Stomach smooth muscle (tissue), 2 donors: Measurements from ENCODE around the gene SMIM15.
"Not testable (repeated sequence)": the region's sequence is repeated elsewhere in the genome, so short reads cannot be mapped to it uniquely, and the experiment has no call there.

Experiments used
- H3K27ac ChIP-seq: one replicate; pipeline ENCODE4 v1.7.0; 2013; ENCODE audit warnings: mild to moderate bottlenecking, low read length, inconsistent platforms
- H3K27me3 ChIP-seq, 2 donors: one replicate each; pipeline ENCODE4 v1.7.0; 2013; ENCODE audit warnings: low read length in 2 of 2; ENCODE audit not compliant: insufficient read depth in 2 of 2, control insufficient read depth in 1 of 2
- H3K36me3 ChIP-seq, 2 donors: one replicate each; pipeline ENCODE4 v1.7.0; 2013; ENCODE audit warnings: low read length in 2 of 2; ENCODE audit not compliant: control insufficient read depth in 2 of 2, insufficient read depth in 2 of 2
- H3K4me1 ChIP-seq: one replicate; pipeline ENCODE4 v1.7.0; 2013; ENCODE audit warnings: low read length; ENCODE audit not compliant: control insufficient read depth, insufficient read depth
- H3K4me3 ChIP-seq, 2 donors: one replicate each; pipeline ENCODE4 v1.7.0; 2013; ENCODE audit warnings: low read length in 2 of 2
- H3K9ac ChIP-seq, 2 donors: one replicate each; pipeline ENCODE4 v1.7.0; 2013; ENCODE audit warnings: low read length in 2 of 2, mild to moderate bottlenecking in 1 of 2
- H3K9me3 ChIP-seq, 2 donors: one replicate each; pipeline ENCODE4 v1.7.0; 2013; ENCODE audit warnings: low read length in 2 of 2; ENCODE audit not compliant: control insufficient read depth in 2 of 2
- donor health status: healthy.
- donor health status: Pancreatic carcinoma.

Gene SMIM15, protein sequence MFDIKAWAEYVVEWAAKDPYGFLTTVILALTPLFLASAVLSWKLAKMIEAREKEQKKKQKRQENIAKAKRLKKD

DNA sequence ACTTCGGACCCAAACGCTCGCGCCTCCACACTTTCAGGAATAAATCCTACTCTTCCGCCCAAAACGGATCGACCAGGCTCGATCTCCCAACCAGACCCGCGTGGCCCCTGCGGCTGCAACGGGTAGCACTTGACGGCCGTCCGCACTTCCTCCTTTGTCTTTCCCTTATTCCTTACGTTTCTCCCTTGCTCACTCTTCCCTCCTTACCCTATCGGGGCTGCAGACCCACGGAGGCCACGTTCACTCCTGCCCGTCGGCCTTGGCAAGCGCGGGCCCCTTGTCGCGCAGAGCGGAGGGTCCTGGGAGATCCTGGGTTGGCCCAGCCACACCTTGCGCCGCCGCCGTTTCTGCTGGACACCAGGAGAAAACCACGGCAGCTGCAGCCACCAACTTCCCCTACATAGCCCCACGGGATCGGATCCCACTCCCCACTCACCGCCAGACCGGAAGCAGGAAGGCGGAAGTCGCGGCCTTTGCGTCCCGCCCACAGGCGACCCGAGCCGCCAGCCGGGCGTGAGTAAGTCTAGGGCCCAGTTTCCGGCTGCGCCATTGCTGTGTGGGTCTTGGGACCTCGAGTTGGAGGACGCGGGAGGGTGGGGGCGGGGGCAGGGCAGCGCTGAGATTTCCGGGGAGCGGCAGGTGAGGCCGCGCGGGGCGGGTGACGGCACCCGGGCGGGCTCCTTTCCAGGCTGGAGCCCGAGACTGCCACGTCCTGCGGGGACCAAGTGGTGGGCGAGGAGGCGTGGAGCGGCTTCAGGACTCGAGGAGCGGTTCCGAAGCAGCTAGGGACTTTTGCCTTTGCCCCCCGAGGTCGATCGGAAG lies at the start of gene SMIM15:
Gene SMIM15, minus strand, starts transcription at position 459 of the 822 bp plus-strand sequence. CDS start 2,297 bp downstream, outside the sequence.
- peak within 1 kb of the TSS; percentile 87 for H3K27ac ChIP-seq
- H3K9ac ChIP-seq, result peak within 1 kb of the TSS; percentile 94 to 96
- H3K4me1 ChIP-seq, result peaks cover 3% of the 10 kb centered on the region
- H3K9me3 ChIP-seq, result no peaks in the 10 kb centered on the region
- H3K4me3 ChIP-seq, result peak within 1 kb of the TSS; percentile 80 to 99
- peaks cover 5 to 7% of the 10 kb centered on the region in 2 donors for H3K36me3 ChIP-seq
- no peaks in the 10 kb centered on the region for H3K27me3 ChIP-seq

DNA sequence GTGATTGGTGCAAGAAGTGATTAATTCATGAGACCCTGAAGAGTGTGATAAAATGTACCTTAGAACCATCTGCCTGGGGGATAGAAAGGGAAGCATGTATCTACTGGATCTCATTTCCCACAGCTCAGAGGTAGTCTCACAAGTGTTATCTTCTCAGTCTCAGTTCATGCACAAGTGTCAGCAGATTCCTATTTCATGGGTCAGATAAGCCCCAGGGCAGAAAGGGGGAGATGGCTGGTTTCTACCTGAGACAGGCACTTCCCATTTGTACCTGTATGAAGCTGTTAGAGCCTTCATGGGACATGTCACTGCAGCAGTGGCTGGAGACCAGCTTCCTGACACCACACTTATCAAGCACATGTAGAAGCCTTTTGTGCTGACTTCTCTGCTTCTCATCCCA lies 45.6 kb upstream of the SMIM15 start:
- H3K4me1 ChIP-seq, result no peaks in the 10 kb centered on the region
- no peaks in the 10 kb centered on the region for H3K9me3 ChIP-seq
- H3K4me3 ChIP-seq, result no peak overlapping the region
- H3K9ac ChIP-seq, result no peak overlapping the region
- no peaks in the 10 kb centered on the region for H3K36me3 ChIP-seq
- H3K27me3 ChIP-seq, result no peaks in the 10 kb centered on the region
- H3K27ac ChIP-seq, result no peak overlapping the region

DNA sequence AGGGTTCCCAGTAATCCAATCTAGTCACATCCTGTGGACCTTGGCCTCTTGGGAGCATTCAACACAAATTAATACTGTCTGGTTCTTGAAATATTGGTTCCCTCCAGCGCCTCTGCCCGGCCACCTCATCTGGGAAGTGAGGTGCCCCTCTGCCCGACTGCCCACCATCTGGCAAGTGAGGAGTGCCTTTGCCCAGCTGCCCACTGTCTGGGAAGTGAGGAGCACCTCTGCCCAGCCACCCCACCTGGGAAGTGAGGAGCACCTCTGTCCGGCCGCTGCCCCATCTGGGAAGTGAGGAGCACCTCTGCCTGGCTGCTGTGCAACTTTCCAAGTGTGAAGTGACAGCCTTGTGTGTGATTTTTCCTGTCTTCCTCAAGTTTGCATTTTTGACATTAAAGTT lies 42.7 kb upstream of the SMIM15 start:
- Histone ChIP-seq H3K9ac (no peak overlapping the region), H3K36me3 (no peaks in the 10 kb centered on the region), H3K27me3 (no peaks in the 10 kb centered on the region), H3K9me3 (no peaks in the 10 kb centered on the region), H3K4me1 (no peaks in the 10 kb centered on the region), H3K27ac (no peak overlapping the region), H3K4me3 (no peak overlapping the region)

DNA sequence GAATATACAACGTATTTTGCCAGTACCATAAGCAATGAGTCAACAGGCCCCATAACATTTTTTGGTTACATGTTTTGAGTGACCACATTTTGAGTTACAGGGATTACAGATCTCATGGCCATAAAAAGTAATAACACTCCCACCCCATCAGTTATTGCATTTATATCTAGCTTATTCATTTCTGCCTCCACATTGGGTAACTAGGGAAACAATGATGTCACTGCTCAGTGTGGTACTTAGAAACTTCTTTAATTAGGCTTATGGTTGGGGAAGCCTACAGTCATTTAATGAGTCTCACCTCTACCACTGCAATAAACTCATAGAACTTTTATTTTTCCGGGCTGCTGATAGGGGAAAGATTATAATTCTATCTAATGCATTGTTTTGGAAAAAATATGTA lies 39.9 kb upstream of the SMIM15 start:
- no peak overlapping the region for H3K4me3 ChIP-seq
- H3K27me3 ChIP-seq, result no peaks in the 10 kb centered on the region
- peaks cover 0 to 2% of the 10 kb centered on the region in 2 donors for H3K9me3 ChIP-seq
- no peak overlapping the region for H3K27ac ChIP-seq
- no peaks in the 10 kb centered on the region for H3K4me1 ChIP-seq
- H3K9ac ChIP-seq, result no peak overlapping the region
- H3K36me3 ChIP-seq, result no peaks in the 10 kb centered on the region

DNA sequence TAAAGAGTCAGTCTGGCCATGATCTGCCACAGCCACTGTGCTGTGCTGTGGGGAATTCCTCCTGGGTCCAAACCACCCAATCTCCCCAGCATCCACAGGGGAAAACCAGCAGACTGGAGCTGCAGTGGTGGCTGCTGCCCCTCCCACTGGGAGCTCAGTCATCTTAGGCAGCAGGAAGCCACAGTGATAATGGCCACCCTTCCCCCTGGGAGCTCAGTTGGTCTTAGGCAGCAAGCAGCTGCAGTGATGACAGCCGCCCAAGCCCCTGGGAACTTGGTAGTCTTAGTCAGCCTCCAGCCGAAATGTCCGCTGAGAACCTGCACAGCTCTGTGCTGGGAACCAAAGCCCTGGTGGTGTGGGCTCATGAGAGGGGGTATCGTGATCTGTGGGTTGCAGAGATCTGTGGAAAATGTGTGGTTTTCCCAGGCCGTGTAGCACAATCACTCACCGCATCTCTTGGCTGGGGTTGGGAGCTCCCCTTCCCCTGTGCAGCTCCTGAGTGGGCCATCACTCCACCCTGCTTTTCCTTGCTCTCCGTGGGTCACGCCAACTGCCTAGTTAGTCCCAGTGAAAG lies 38.4 kb upstream of the SMIM15 start:
- H3K4me3 ChIP-seq, result no peak overlapping the region
- H3K27ac ChIP-seq, result no peak overlapping the region
- no peaks in the 10 kb centered on the region for H3K27me3 ChIP-seq
- no peaks in the 10 kb centered on the region for H3K36me3 ChIP-seq
- peaks cover 0 to 2% of the 10 kb centered on the region in 2 donors for H3K9me3 ChIP-seq
- no peaks in the 10 kb centered on the region for H3K4me1 ChIP-seq
- H3K9ac ChIP-seq, result no peak overlapping the region

DNA sequence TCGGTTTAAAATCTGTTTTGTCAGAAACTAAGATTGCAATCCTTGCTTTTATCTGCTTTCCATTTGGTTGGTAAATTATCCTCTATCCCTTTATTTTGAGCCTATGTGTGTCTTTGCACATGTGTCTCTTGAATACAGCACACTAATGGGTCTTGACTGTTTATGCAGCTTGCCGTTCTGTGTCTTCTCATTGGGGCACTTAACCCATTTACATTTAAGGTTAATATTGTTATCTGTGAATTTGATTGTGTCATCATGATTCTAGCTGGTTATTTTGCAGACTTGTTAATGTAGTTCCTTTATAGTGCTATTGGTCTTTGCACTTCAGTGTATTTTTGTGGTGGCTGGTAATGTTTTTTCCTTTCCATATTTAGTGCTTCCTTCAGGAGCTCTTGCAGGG lies 36.3 kb upstream of the SMIM15 start:
- H3K27me3 ChIP-seq, result no peaks in the 10 kb centered on the region
- H3K4me1 ChIP-seq, result no peaks in the 10 kb centered on the region
- no peak overlapping the region for H3K9ac ChIP-seq
- H3K4me3 ChIP-seq, result no peak overlapping the region
- no peak overlapping the region for H3K27ac ChIP-seq
- H3K9me3 ChIP-seq, result peaks cover 0 to 2% of the 10 kb centered on the region in 2 donors
- no peaks in the 10 kb centered on the region for H3K36me3 ChIP-seq

DNA sequence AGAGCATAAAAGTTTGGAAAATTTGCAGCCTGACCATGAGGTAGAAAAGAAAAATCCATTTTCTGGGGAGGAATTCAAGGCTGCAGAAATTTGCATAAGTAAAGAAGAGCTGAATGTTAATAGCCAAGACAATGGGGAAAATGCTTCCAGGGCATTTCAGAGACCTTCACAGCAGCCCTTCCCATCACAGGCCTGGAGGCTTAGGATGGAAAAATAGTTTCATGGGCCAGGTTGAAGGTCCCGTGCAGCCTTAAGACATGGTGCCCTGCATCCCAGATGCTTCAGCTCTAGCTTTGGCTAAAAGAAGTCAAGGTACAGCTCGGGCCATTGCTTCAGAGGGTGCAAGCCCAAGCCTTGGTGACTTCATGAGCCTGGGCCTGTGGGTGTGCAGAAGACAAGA lies 25.6 kb upstream of the SMIM15 start:
- H3K36me3 ChIP-seq, H3K9ac ChIP-seq, H3K9me3 ChIP-seq, H3K4me1 ChIP-seq, H3K27ac ChIP-seq, H3K4me3 ChIP-seq, H3K27me3 ChIP-seq: not testable (repeated sequence)

DNA sequence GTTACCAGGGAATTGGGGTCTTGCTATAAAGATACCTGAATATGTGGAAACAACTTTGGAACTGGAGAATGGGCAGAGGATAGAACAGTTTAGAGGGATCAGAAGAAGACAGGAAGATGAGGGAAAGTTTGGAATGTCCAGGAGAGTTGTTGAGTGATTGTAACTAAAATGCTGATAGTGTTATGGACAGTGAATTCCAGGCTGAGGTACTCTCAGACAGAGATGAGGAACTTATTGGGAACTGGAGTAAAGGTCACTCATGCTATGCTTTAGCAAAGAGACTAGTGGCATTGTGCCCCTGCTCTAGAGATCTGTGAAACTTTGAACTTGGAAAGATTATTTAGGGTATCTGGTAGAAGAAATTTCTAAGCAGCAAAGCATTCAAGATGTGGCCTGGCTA lies 25.1 kb upstream of the SMIM15 start:
- H3K36me3 ChIP-seq, H3K9me3 ChIP-seq, H3K4me1 ChIP-seq, H3K4me3 ChIP-seq, H3K9ac ChIP-seq, H3K27ac ChIP-seq, H3K27me3 ChIP-seq: not testable (repeated sequence)

DNA sequence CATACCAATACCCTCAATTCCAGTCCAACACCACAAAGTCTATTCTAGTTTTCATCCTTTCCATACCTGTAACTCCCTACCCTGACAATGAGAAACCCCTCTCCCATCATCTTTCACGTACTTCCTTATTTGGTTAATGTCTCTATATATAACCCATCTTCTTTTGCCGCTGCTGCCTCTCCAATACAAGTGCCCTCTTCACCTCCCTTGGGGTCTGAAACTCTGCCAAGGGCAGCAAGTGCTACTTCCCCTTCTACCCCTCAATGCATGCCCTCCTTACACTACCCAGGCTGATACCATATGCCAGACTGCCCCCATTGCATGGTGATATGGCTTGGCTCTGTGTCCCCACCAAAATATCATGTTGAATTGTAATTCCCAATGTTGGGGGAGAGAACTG lies 24.4 kb upstream of the SMIM15 start:
- Histone ChIP-seq H3K27ac (no peak overlapping the region), H3K9me3 (no peaks in the 10 kb centered on the region)

DNA sequence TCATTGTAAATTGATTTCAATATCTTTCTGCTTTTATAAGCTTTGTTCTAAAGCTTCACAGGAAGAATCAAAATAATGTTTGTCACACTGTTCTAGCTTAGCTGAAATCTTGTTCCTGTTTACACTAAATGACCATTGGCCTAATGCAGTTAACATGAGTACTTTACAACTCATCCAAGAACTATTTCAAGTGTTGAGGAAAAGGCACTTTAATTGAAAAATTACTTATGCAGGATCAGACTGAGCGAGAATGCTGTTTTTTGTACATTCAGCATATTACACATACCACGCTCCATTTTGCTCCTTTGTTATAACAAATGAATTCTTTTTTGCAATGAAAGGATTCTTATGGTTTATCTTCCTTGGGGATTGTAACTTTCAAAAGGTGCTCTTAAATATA lies 22.4 kb upstream of the SMIM15 start:
- Histone ChIP-seq H3K36me3 (no peaks in the 10 kb centered on the region), H3K4me1 (no peaks in the 10 kb centered on the region), H3K27me3 (no peaks in the 10 kb centered on the region), H3K27ac (no peak overlapping the region), H3K9ac (no peak overlapping the region), H3K9me3 (no peaks in the 10 kb centered on the region), H3K4me3 (no peak overlapping the region)

More for the DNA sequence above, 24.4 kb upstream of the SMIM15 start:
- Histone ChIP-seq H3K27me3 (no peaks in the 10 kb centered on the region), H3K4me1 (no peaks in the 10 kb centered on the region), H3K36me3 (no peaks in the 10 kb centered on the region), H3K9ac (no peak overlapping the region), H3K4me3 (no peak overlapping the region)

DNA sequence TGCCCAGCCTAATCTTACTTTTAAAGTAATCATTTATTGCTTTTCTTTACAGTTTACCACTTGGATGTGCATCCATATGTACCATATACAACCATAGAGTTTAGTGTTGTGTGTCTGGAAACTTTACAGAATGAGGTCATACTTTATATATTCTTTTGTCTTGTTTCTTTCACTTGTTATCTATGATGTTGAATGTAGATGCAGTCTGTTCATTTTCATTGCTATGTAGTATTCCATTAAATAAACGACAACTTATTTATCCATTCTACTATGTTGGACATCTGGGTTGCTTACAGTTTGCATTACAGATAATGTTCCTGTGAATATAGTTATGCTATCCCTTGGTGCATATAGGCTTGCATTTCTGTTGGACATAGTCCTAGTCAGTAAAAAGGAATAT lies 21.3 kb upstream of the SMIM15 start:
- no peak overlapping the region for H3K9ac ChIP-seq
- no peak overlapping the region for H3K4me3 ChIP-seq
- H3K9me3 ChIP-seq, result no peaks in the 10 kb centered on the region
- no peak overlapping the region for H3K27ac ChIP-seq
- no peaks in the 10 kb centered on the region for H3K4me1 ChIP-seq
- no peaks in the 10 kb centered on the region for H3K27me3 ChIP-seq
- no peaks in the 10 kb centered on the region for H3K36me3 ChIP-seq
